ENCODE data around the gene MS4A2. TPM values are rescaled to one million over a fixed set of nuclear protein-coding genes. Genes with fewer than 3 reads are reported as not detected.
"Not testable (repeated sequence)": the region's sequence is repeated elsewhere in the genome, so short reads cannot be mapped to it uniquely, and the experiment has no call there.

The MS4A2 gene
- total RNA-seq, 4 donors from 2014 or later: 0.32 to 1.5 (median 1.2) TPM; not detected in 1

DNA sequence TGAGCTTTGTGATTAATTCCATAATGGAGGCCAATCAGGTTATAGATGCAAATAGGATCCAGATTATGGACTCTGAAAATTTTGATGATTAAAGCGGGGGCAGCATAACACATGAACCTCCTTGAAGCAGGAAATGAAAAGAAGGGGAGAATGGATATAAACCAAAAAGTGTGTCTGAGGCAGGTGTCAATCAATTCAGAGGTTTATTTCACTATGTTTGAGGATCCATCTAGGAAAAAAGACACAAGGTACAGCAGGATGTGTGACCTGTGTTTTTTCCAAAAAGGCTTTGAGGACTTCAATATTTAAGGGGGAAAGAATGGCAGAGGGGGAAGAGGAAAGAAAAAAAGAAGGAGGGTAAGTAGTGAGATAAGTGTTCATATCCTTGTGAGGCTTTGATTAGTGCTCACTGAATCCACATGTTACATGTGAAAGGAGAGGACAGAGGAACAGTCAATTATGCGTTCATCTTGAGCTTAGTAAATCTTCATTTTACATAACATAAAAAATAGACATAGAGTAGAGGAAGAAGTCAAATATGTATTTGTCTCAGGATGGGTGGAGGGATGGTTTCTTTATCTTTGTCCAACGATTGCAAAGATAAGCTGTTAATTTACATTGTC lies 34.1 kb downstream of the MS4A2 start:
- WGBS: 53% methylated on average over 3 of the region's 3 CpGs
- TF ChIP-seq POLR2AphosphoS5 (IDR thresholded peaks at IDR 0.05): no peak
- no peak for TF ChIP-seq EP300 (IDR thresholded peaks at IDR 0.05)
- TF ChIP-seq POLR2A (IDR thresholded peaks at IDR 0.05): no peak
- TF ChIP-seq, protein P1, sequence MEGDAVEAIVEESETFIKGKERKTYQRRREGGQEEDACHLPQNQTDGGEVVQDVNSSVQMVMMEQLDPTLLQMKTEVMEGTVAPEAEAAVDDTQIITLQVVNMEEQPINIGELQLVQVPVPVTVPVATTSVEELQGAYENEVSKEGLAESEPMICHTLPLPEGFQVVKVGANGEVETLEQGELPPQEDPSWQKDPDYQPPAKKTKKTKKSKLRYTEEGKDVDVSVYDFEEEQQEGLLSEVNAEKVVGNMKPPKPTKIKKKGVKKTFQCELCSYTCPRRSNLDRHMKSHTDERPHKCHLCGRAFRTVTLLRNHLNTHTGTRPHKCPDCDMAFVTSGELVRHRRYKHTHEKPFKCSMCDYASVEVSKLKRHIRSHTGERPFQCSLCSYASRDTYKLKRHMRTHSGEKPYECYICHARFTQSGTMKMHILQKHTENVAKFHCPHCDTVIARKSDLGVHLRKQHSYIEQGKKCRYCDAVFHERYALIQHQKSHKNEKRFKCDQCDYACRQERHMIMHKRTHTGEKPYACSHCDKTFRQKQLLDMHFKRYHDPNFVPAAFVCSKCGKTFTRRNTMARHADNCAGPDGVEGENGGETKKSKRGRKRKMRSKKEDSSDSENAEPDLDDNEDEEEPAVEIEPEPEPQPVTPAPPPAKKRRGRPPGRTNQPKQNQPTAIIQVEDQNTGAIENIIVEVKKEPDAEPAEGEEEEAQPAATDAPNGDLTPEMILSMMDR (IDR thresholded peaks at IDR 0.05): no peak
- Histone ChIP-seq H3K27ac (no peak overlapping the region), H3K27me3 (no peaks in the 10 kb centered on the region), H3K9me3 (no peaks in the 10 kb centered on the region), H3K36me3 (no peaks in the 10 kb centered on the region), H3K4me3 (no peak overlapping the region), H3K4me1 (no peaks in the 10 kb centered on the region)
- no peak for DNase-seq (ENCODE audit: low spot score in 2 of 2)

DNA sequence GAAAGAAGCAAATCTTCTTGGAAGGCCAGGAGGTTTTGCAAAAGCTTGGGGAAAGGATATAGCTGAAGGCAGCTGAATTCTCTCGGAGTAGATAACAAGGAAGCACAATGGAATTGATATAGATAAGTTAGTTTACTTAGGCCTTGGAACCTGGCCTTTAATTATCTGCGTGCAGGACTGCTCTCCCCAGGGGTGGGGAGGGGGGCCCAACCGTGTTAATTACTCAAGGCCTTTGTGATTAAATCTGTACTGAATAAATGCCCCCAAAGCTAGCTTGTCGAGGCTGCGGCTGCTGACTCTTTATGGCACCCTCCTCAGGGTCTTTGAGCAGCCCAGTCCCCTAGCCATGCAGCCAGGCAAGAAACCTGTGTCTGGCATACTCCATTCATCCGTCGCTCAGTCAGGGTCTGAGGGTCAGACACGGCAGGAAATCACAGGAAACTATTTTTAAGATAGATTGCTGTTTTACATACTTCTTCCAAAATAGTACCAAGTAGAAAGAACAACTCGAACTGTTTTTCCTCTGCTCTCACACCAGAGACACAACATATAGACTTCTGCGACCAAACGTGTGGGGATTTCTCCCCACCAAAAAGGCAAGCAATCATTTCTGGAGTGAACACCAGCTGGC lies 36.5 kb downstream of the MS4A2 start:
- no peak for DNase-seq (ENCODE audit: low spot score in 2 of 2)
- Histone ChIP-seq H3K4me1 (no peaks in the 10 kb centered on the region), H3K9me3 (no peaks in the 10 kb centered on the region), H3K36me3 (no peaks in the 10 kb centered on the region), H3K27me3 (no peaks in the 10 kb centered on the region), H3K27ac (no peak overlapping the region), H3K4me3 (no peak overlapping the region)
- no peak for TF ChIP-seq POLR2A (IDR thresholded peaks at IDR 0.05)
- no peak for TF ChIP-seq POLR2AphosphoS5 (IDR thresholded peaks at IDR 0.05)
- no peak for TF ChIP-seq EP300 (IDR thresholded peaks at IDR 0.05)
- TF ChIP-seq, protein P1 (IDR thresholded peaks at IDR 0.05): no peak
- WGBS: 59% methylated on average over 11 of the region's 11 CpGs

DNA sequence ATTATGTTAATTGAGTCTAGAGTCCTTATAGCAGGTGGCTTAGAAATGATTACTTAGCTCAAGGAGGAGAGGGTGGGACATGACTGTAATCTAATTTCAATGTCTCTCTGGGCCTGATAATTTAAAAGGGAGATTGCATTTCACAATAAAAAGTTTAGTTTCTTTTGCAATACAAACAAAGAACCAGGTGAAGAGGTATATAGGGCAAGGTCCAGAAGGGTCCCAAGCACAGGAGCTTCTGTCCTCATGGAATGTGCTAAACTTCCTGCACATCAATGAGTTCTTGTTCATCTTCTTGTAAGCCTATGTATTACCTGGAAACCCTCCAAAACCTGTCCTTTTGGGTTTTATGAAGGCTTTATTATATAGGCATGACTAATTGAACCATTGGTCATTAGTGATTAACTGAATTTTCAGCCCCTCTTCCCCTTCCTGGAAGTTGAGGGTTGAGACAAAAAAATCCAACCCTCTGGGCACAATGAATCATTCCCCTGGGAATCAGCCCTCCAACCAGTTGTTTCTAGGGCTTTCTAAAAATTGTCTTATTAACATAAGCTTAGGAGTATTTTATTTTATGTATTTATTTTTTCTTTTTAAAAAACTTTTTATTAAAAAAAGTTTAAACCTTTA lies 37.6 kb downstream of the MS4A2 start:
- no peak overlapping the region for H3K4me3 ChIP-seq
- no peaks in the 10 kb centered on the region for H3K27me3 ChIP-seq
- no peak for DNase-seq (ENCODE audit: low spot score in 2 of 2)
- no peaks in the 10 kb centered on the region for H3K9me3 ChIP-seq
- no peak overlapping the region for H3K27ac ChIP-seq
- H3K36me3 ChIP-seq: no peaks in the 10 kb centered on the region
- no peaks in the 10 kb centered on the region for H3K4me1 ChIP-seq
- TF ChIP-seq, protein P1 (IDR thresholded peaks at IDR 0.05): no peak
- no peak for TF ChIP-seq EP300 (IDR thresholded peaks at IDR 0.05)
- TF ChIP-seq POLR2A (IDR thresholded peaks at IDR 0.05): no peak
- no peak for TF ChIP-seq POLR2AphosphoS5 (IDR thresholded peaks at IDR 0.05)

DNA sequence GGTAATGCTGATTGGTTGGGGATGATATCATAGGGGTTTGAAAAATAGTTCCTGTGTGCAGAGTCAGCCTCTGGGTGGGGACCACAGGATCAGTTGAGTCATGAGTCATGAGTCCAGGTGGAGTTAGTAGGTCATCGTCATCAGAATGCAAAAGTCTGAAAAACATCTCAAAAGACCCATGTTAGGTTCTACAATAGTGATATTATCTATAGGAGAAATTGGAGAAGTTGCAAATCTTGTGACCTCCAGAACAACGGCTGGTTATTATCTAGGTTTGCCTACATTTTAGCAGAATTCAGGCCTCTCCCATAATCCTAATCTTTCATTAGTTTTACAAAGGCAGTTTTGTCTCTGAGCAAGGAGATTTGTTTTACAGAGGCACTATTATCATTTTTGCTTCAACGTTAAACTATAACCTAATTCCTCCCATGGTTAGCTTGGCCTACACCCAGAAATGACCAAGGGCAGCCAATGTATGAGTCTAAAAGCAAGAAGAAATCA lies 38.9 kb downstream of the MS4A2 start:
- H3K36me3 ChIP-seq: no peaks in the 10 kb centered on the region
- 83% methylated on average over 3 of the region's 3 CpGs for WGBS
- H3K27me3 ChIP-seq: no peaks in the 10 kb centered on the region
- TF ChIP-seq, protein P1 (IDR thresholded peaks at IDR 0.05): no peak
- TF ChIP-seq EP300 (IDR thresholded peaks at IDR 0.05): no peak
- TF ChIP-seq POLR2A (IDR thresholded peaks at IDR 0.05): no peak
- no peak for TF ChIP-seq POLR2AphosphoS5 (IDR thresholded peaks at IDR 0.05)
- no peaks in the 10 kb centered on the region for H3K9me3 ChIP-seq
- DNase-seq (ENCODE audit: low spot score in 2 of 2): no peak
- H3K27ac ChIP-seq: no peak overlapping the region
- no peaks in the 10 kb centered on the region for H3K4me1 ChIP-seq
- H3K4me3 ChIP-seq: no peak overlapping the region

DNA sequence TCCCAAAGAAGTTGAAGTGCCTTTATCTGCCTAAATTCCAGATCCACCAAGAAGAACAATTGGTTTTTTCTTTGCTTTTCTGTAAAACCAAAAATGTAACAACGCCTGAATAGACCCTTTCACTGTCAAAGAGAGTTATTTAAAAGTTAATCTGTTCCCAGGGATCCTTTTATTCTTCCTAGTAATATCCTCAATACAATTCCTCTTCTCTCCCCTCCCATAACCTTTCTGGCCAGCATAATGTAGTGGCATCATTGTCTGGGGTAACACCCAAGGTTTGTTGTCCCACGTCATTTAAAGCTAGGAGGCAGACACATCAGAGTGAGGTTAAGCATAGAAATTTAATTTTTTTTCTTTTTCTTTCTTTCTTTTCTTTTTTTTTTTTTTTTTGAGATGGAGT lies 39.9 kb downstream of the MS4A2 start:
- no peaks in the 10 kb centered on the region for H3K9me3 ChIP-seq
- TF ChIP-seq POLR2AphosphoS5 (IDR thresholded peaks at IDR 0.05) (no peak), EP300 (IDR thresholded peaks at IDR 0.05) (no peak), POLR2A (IDR thresholded peaks at IDR 0.05) (no peak)
- TF ChIP-seq, protein P1 (IDR thresholded peaks at IDR 0.05): no peak
- H3K36me3 ChIP-seq: no peaks in the 10 kb centered on the region
- H3K4me1 ChIP-seq: no peaks in the 10 kb centered on the region
- WGBS: 78% methylated on average over 2 of the region's 2 CpGs
- no peaks in the 10 kb centered on the region for H3K27me3 ChIP-seq
- no peak overlapping the region for H3K4me3 ChIP-seq
- no peak for DNase-seq (ENCODE audit: low spot score in 2 of 2)
- H3K27ac ChIP-seq: no peak overlapping the region

DNA sequence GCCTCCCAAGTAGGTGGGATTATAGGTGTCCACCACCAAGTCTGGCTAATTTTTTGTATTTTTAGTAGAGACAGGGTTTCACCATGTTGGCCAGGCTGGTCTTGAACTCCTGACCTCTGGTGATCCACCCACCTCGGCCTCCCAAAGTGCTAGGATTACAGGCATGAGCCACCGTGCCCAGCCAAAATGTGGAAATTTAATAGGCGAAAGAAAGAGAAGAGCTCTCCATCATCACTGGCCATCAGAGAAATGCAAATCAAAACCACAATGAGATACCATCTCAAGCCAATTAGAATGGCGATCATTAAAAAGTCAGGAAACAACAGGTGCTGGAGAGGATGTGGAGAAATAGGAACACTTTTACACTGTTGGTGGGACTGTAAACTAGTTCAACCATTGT lies 40.4 kb downstream of the MS4A2 start:
- not testable (repeated sequence) for H3K36me3 ChIP-seq; H3K4me1 ChIP-seq; DNase-seq (ENCODE audit: low spot score in 2 of 2); H3K27me3 ChIP-seq; H3K27ac ChIP-seq; H3K9me3 ChIP-seq; H3K4me3 ChIP-seq
- 98% methylated on average over 4 of the region's 4 CpGs for WGBS
